Cerebellar nuclear complex (tissue), 1 donor: ENCODE measurements around the gene RPTOR.

Experiments
- DNase-seq, 2 experiments: peaks; one replicate each; lab custom pipeline; 2025; lab: John Stamatoyannopoulos, UW

Gene RPTOR

GRCh38 chr17:80980397-80981061 lies 435.9 kb downstream of the RPTOR start:
- DNase-seq: no peak

GRCh38 chr17:80981062-80981902 lies 436.6 kb downstream of the RPTOR start:
- no peak for DNase-seq

DNA sequence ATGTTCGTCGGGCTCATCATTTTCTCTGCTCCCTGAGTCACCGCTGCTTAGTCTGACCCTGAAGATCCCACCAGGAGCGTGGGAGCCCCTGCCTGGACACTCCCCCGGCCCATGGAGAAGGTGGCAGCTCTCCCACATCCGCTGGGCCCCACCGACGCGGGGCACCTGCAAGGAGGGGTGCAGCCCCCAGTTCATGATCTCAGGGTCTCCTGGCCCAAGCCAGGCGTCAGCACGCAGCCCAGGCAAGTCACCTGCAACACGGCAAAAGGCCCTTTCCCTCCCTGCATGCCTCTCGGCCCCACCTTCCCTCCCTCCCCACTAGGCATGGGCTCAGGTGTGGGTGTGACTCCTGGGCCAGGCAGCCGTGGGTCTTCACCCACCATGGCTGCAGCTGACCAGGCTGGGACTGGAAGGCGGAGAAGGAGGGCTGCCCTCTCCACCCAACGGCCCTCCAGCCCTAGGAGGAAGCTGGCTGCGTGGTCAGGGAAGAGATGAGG lies 437.3 kb downstream of the RPTOR start:
- DNase-seq: no peak

DNA sequence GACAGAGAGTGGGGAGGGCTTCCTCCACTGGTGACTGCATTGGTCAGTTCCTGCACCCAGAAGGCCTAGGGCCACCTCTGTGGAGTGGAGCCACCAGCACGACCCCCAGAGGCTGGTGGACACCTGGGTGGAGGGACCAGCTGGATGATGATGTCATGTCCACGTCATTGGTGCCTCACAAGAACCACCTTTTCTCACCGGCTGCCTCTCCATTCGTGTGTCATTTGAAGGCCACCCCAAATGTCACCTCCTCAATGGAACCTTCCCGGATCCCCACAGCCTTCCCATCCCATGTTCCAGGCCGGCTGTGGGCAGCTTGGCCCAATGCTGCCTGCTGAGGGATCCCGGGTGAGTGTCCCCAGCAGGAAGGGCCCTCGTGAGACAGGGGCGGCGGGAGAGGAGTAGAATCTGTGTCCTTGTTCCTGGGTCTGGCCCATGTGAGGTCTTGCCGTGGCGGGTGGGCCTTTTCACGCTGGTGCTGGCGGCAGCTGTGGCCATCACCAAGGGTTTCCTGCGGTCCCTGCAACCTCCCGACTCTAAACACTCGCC lies 437.9 kb downstream of the RPTOR start:
- DNase-seq: no peak

- DNase-seq: no peak
Measured at GRCh38 chr17:80983545-80983944, 438.9 kb downstream of the RPTOR start.

GRCh38 chr17:80984749-80985148 lies 440.1 kb downstream of the RPTOR start:
- DNase-seq: no peak

DNA sequence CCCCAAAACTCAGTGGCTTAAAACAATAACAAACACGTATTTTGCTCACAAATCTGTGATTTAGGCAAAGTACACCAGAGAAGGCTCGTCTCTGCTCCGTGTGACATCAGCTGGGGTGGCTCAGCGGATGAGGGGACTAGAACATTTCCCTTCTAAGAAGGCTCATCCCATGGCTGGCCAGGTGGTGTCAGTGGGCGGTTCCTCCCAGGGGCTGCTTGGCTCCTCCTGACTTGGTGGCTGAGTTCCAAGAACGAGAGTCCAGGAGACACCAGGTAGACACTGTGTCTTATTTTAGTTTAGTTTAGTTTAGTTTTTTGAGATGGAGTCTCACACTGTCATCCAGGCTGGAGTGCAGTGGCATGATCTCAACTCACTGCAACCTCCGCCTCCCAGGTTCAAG lies 441.4 kb downstream of the RPTOR start:
- no peak for DNase-seq

DNA sequence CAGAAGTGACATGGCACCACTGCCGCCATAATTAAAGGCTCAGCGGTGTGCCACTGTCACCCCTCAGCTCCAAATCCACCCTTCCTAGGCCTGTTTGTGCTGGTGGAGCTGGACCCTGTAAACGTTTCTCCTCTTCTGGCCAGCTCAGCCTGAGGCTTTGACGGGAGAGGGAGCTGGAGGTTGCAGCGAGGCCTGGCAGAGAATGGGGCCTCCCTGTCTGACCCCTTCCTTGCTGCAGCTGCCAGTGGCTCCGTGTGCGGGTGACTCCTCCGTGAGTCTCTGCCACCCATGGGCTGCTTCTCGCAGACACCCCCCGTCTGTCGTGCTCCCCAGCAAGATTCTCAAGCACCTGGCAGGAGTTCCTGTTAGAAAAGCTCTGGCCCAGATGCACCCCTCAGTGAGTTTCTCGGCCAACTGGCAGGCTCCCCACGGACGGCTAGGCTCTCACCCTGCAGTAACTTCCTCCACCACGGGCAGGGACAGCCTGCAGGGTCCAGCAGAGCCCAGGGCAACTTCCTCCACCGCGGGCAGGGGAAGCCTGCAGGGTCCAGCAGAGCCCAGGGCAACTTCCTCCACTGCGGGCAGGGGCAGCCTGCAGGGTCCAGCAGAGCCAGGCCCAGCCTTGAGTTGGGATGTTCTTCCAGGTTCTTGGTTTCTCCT lies 442.3 kb downstream of the RPTOR start:
- DNase-seq: no peak

- no peak for DNase-seq
Measured at GRCh38 chr17:80987941-80988461, 443.4 kb downstream of the RPTOR start.

- DNase-seq: no peak
Measured at GRCh38 chr17:80989586-80989913, 444.9 kb downstream of the RPTOR start.

GRCh38 chr17:80990921-80991644 lies 446.4 kb downstream of the RPTOR start:
- no peak for DNase-seq

DNA sequence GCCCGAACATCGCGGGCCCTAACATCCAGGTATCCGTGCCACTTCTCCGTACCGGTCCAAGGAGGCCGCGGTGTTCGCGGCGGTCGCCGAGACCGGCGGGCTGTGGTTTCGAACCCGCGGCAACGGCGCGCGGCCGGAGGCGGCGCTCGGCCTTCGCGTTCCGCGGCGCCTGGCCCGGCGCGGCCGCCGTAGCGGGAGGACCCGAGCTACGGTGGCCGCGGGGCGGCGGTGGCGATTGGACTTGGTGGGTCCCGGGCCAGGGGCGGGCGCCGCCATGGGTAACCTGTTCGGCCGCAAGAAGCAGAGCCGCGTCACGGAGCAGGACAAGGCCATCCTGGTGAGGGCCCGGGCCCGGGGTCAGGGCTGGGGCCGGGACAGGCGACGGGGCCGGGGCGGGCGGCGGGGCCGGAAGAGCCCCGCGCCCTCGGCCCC lies 447.0 kb downstream of the RPTOR start, which contains the start of gene CHMP6:
Gene CHMP6, plus strand, starts transcription at position 197 of the 432 bp plus-strand sequence. Its CDS starts 78 bp downstream, at position 275.
- DNase-seq: no peak

DNA sequence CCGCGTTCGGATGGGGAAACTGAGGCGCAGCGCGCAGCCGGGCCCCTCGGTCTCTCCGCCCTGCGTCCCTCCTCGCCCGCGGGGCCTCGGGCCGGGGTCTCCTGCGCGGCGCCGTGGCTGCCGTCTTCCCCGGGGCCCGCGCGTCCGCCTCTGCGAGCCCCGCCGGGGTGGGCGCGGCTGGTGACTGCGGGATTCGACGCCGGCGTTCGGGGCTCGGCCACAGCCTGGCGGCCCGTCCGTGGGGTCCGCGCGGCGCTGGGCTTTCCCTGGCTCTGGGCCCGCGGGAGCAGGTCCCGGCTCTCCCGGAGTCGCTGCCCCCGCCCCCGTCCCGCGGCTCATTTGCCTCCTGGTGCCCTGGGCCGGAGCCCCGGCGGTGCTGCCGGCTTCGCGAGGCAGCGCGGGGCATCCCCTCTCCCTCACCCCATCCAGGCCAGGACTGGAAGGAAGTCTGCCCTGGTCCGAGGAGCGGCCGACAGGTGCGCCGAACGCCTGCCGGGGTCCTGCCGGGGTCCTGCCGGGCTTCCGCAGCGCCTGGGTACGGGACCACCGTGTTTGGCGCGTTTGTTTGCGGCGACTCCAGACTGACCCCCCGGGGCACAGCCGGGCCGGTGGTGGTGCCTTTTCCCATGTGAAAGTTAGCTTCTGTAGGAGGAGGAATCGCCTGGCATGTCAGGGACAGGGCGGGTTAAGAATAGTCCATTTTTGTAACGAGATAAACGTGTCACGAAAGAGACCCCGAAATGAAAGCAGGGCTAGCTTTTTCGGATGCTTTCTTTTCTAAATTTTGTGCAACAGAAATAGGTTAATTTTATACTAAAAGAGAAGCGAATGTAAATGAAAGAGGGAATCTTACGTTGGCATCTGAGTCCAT lies 447.7 kb downstream of the RPTOR start:
- DNase-seq: no peak

DNA sequence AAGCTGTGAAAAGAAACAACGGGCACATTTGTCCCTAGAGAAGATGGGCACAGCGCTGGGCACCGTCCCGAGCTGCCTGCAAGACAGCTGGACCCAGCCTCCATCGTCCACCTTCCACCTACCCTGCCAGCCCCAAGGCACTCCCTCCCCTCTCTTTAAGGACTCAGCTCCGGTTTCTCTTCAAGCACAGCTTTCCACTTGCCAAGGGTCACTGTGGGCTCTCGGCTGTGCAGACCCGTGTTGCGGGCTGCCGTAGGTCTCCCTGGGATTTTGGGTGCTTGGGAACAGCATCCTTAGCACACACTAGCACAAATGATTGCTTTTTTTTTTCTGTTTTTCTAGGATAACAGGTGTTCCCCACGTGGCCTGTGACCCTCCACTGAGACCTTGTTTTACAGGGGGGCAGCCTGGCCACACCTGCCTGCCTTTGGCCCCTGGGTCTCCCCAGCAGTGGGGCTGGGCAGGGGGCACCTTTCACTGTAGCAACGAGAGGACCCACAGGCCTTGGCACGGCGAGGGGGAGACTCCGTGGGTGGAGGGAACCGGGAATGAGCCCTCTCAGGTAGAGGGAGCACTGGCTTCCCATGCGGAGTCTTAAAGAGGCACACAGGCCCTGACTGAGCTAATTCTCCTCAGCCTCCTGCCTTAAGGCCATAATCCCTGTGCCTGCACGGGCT lies 448.4 kb downstream of the RPTOR start:
- no peak for DNase-seq

DNA sequence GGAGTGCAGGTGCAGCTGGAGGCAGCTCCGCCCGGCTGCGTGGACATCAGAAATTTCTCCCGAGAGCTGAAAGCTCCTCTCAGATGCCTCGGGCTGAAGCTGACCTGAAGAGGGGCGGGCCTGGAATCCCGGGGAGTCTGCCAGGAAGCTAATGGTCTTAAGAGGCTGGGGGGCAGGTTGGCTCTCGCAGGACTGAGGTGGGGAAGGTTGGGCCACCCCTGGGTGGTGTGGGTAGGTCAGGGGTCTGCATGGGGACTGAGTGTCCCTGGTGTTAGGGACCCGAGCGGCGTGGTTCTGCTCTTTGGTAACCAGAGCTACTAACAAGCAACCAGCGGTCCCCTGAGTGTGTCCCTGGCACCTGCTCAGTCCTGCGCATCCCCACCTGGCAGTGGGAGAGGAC lies 450.5 kb downstream of the RPTOR start:
- DNase-seq: no peak

- DNase-seq: no peak
Measured at GRCh38 chr17:80996422-80997305, 452.0 kb downstream of the RPTOR start.

DNA sequence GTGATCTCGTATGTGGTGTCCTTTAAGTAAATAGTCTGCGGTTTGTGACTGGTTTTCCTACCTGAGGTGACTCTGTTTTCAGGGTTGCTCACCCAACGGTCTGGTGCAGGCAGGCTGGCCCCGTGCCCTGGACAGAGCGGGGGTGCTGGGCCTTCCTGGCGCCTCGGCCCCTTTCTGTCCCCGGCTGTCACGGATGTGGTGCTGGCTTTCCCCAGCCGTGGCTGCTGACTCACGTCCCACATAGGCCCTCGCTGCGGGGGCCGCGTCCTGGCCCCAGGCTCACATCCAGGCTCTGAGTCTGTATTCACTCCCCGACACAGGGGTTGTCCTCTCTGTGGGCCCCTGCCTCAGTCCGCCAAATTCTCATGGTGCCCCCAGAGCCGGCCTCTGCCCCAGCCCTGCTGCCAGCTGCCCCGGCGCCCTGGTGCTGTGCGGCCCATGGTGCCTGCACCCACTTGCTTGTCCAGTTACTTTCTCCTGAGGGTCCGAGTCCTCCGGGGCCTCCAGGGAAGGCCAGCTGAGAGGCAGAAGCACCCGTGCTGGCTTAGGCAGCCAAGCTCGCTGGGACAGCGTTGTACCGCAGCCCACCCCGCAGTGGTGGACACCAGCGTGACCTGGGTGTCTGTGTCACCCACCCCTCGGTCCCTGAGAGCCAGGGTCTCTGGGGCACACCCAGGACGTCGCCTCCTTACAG lies 452.9 kb downstream of the RPTOR start:
- DNase-seq: no peak

- DNase-seq: no peak
Measured at GRCh38 chr17:80998118-80998747, 453.6 kb downstream of the RPTOR start.
